NCI-H146 (cell line): ENCODE data around the gene TGFBR3L.

Source experiments
- DNase-seq: peaks from one replicate; lab custom pipeline; 2025; lab: John Stamatoyannopoulos, UW

TGFBR3L gene

DNA sequence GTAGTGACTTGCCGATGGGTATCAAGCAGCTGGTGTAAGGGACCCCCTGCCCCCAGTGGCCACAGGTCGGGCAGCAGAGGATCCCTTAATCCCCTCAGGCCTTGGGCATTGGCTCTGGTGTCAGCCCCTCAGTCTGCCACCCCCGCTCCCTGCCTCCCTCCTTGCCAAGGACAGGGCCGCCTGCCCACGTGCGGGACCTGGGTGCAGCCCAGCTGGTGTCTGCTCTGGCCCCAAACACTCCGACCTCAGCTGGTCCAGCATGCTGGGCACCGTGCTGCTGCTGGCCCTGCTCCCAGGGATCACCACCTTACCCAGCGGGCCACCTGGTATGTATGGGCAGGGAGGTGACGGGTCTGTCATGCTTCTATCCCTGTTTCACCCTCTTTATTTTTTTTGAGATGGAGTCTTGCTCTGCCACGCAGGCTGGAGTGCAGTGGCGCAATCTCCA, at the start of gene TGFBR3L:
Gene TGFBR3L, plus strand, starts transcription at position 233 of the 448 bp plus-strand sequence.
- no peak for DNase-seq

DNA sequence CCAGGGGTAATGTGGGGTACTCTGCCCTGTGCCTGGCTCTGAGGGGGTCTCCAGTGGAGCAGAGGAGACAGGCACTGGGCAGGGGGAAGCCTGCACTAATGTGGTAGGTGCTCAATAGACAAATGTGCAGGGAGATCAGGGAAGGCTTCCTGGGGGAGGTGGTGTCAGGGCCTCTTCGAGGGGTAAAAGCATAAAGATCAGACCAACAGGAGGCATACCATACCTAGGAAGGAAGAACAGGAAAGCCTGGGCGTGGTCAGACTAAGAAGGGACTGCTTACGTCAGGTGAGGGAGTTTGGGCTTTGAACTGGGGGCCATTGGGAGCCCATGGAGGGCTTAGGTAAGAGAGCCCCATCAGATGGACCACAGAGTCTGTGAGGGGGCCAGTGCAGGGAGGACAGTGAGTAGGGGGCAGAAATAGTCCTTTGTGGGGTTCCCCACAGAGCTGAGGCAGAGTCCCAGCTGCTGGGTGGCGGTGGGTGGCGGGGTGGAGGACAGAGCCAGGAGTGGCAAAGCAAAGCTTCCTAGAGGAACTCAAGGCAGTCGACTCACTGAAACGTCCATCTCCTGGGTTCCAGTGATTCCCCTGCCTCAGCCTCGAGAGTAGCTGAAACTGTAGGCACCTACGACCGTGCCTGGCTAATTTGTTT, 49.2 kb upstream of the TGFBR3L start:
- no peak for DNase-seq

- DNase-seq: no peak
Measured at GRCh38 chr19:7866399-7867091, 48.1 kb upstream of the TGFBR3L start.

- DNase-seq: no peak
Measured at GRCh38 chr19:7867092-7867844, 47.4 kb upstream of the TGFBR3L start.

- DNase-seq: no peak
Measured at GRCh38 chr19:7868326-7868670, 46.3 kb upstream of the TGFBR3L start.

DNA sequence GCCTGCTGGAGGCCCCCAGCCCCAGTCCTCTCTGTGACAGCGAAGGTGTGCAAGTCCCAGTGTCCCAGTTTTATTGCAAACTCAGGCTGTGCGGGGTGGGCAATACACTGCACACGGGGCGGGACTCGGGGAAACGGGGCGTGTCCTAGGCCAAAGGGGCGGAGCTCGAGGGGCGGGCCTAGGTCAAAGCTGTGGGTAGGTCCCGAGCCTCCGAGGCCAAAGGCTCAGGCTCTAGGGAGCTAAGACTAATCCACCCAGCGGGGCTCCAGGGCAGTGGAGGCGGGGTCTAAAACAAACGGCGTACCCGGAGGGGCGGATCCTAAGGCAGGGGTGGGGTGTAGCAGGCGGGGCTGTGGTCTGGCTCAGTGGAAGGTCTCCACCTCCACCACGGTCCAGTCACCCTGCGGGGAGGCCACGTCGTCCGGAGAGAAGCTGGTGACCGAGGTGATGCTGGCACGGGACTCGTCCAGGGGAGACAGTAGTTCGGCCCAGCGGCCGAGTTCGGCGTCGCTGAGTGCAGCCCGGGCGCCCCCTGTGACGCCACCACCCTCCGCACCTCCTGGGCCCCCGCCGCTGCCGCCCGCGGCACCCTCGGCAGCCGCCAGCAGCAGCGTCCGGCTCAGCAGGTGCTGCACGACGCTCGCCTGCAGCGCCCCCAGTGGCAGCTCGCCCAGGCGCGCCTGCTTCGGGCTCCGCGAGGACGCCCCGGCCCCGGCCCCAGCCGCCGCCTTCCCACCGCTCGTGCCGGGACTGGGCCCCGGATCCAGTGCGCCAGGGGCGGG, 45.8 kb upstream of the TGFBR3L start:
- no peak for DNase-seq

DNA sequence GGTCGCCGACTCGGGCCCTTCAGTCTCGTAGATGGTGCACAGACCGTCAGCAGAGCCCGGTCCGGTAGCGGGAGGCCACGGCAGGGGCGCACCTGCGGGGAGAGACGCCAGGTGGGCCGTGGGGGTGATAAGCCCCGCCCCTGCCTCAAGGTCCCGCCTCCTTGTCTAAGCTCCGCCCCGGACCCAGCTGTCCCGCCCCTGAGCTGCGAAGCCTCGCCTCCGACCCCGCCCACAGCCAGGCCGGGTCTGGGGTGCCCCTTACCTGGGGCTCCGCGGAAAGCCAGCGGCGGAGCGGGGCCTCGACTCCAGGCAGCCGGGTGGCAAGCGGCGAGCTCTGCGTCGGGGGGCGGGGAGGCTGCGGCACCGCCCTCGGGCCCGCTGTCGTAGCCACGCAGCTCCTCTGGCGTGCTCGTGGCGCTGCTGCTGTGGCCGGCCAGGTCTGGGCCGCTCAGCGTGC, 45.1 kb upstream of the TGFBR3L start:
- no peak for DNase-seq

- no peak for DNase-seq
Measured at GRCh38 chr19:7869910-7870511, 44.6 kb upstream of the TGFBR3L start.

GRCh38 chr19:7870571-7871436, 43.8 kb upstream of the TGFBR3L start:
- DNase-seq: peak; percentile 52

GRCh38 chr19:7871437-7872305, 43.0 kb upstream of the TGFBR3L start:
- peak; percentile 55 for DNase-seq

DNA sequence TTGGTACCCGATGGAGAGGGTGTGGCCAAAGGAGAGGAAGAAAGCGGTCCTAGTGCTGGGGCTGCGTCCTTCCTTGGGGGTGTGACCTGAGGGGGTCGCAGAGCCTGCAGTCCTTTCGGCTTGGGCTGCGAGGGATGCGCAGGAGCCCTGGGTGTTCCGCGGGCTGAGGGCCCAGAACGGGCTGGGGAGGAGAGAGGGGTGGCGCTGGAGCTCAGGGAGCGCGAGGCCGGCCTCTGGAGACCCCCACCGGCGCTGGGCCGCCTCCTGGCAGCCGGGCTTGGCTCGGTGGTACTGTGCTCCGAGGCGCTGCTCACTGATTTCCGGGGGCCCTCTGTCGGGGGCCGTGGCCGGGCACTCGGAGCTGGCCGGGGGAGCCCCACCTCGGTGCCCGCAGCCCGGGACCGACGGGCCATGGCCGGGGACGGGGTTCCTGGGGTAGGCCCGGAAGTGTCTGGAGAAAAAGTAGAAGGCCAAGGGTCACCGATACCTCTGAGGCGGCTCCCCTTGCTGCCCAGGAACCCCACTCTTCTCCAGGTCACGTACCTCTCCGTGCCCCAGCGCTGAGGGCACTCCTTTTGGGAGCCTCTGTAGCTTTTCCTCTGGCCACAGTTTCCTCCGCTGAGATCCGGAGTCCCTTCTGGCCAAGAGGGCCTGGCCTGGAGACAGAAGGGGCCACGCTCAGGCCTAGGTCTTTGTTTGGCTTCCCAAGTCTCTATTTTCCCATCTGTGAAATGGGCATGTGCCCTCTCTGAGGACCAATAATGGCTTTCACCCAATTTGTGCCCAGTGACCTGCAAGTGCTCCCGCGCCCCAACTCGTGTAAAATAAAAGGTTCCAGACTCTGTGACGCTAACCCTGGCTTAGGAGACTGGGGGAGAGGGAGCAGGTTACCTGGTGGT, 42.1 kb upstream of the TGFBR3L start:
- DNase-seq: no peak

DNA sequence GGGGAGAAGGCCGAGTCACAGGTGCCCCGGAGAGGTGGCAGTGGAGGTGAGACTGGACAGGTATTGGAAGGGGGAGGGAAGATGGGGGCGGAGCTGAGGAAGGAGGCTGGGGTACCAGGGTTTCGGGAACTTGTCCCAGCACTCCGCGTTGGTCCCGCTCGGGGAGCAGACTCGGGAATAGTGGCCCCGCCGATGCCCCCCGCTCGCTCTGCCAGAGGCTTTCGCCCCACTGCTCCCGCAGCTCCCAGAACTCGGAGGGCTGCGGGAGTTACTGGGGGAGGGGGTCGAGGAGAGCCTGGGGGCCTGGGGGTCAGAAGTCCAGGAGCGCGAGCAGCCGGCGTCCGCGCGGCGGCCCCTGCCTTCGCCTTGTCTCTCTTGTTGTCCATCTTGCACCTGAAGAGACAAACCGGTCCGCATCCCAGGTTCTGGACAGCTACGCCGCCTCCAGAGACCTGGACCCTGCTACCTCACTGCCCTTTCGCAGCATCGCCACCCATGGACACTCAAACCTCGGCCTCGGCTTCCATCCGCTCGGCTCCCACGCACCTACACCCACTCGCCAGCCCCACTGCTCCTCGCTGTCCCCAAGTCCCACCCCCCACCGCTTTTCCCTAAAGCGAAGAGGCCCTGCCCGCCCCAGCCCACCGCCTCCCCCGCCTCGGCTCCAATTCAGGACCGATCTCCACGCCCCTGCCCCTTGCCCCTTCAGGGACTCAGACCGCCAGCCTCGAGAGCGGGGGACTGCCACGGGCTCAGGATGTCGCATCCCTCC, 41.1 kb upstream of the TGFBR3L start:
- peak; percentile 60 for DNase-seq

GRCh38 chr19:7874076-7874896, 40.3 kb upstream of the TGFBR3L start, which contains the start of gene PRR36:
TSS of gene PRR36 (minus strand) at chr19:7874390. CDS start at chr19:7873689, 701 bp downstream.
- DNase-seq: peak; percentile 85

DNA sequence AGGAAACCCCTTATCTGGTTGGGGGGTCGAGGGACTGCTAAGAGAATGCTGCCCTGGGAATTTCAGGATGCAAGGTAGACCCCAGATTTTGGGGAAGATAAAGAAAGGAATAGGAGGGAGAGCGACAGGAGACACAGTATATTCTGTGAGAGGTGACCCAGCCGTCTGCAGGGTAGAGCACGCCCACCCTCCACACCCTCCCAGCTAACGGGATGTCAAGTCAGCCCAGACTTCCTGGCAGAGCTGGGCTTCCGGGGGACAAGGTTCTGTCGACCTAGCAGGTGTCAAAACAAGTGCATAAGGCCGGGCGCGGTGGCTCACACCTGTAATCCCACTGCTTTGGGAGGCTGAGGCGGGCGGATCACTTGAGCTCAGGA, 39.7 kb upstream of the TGFBR3L start:
- peak; percentile 23 for DNase-seq

- DNase-seq: no peak
Measured at GRCh38 chr19:7877249-7877836, 37.3 kb upstream of the TGFBR3L start.

GRCh38 chr19:7879111-7879807, 35.4 kb upstream of the TGFBR3L start:
- no peak for DNase-seq
